Fibroblast of the aortic adventitia (primary cell): ENCODE data around the gene TRA2A. TPM values are rescaled to one million over a fixed set of nuclear protein-coding genes. Genes with fewer than 3 reads are reported as not detected.
"Not testable (repeated sequence)": the region's sequence is repeated elsewhere in the genome, so short reads cannot be mapped to it uniquely, and the experiment has no call there.

Experiments used
- DNase-seq: peaks from one replicate; pipeline ENCODE4 v3.0.0-alpha.2; 2010; ENCODE audit warnings: low read depth
- H3K4me3 ChIP-seq: 2 replicates; pipeline ENCODE4 v1.5.1; 2011; ENCODE audit warnings: low read depth, mild to moderate bottlenecking, control low read depth, low read length, moderate library complexity
- CTCF ChIP-seq: IDR thresholded peaks from 2 replicates; pipeline ENCODE4 v1.5.1; 2011; ENCODE audit warnings: mild to moderate bottlenecking, low read length, control low read depth, inconsistent platforms; ENCODE audit not compliant: insufficient read depth
- total RNA-seq: library from RNA; depleted of rRNA; stranded (reverse); fragments of >200 nt; gene quantifications from 2 replicates; pipeline ENCODE4 v1.2.3, GENCODE V29; 2012; ENCODE audit warnings: low replicate concordance

Gene TRA2A
- total RNA-seq, 1 donor, result 48.0 TPM

GRCh38 chr7:23531050-23531793 is 559 bp downstream of the TRA2A start:
- TF ChIP-seq CTCF, result no peak

GRCh38 chr7:23530405-23530804 is 1.4 kb downstream of the TRA2A start:
- DNase-seq, result peak; percentile 33
- no peak for TF ChIP-seq CTCF

More at GRCh38 chr7:23531050-23531793, 559 bp downstream of the TRA2A start:
- peak; percentile 70 for DNase-seq
- peak overlapping the region; percentile 94 for H3K4me3 ChIP-seq

GRCh38 chr7:23529262-23529859 is 2.4 kb downstream of the TRA2A start:
- no peak for TF ChIP-seq CTCF
- peak overlapping the region; percentile 94 for H3K4me3 ChIP-seq
- no peak for DNase-seq

More at GRCh38 chr7:23530405-23530804, 1.4 kb downstream of the TRA2A start:
- H3K4me3 ChIP-seq, result peak overlapping the region; percentile 94

- not testable (repeated sequence) for DNase-seq, H3K4me3 ChIP-seq
These were observed 6.2 kb downstream of the TRA2A start for GRCh38 chr7:23525611-23526010.

GRCh38 chr7:23524473-23524872 is 7.3 kb downstream of the TRA2A start:
- no peak for TF ChIP-seq CTCF
- no peak for DNase-seq
- no peak overlapping the region for H3K4me3 ChIP-seq

- no peak for DNase-seq
- H3K4me3 ChIP-seq, result no peak overlapping the region
- no peak for TF ChIP-seq CTCF
These were observed 8.2 kb downstream of the TRA2A start for GRCh38 chr7:23523486-23524075.

- peak; percentile 4 for TF ChIP-seq CTCF
- H3K4me3 ChIP-seq, result no peak overlapping the region
- DNase-seq, result no peak
These were observed 11.2 kb downstream of the TRA2A start for GRCh38 chr7:23520582-23520981.
